Chondrocyte (in vitro differentiated cells): ENCODE results near the gene TMEM45A. TPM values are rescaled to one million over a fixed set of nuclear protein-coding genes. Genes with fewer than 3 reads are reported as not detected.

Source experiments
- DNase-seq: peaks from one replicate; pipeline ENCODE4 v3.0.0; 2021; ENCODE audit warnings: mixed read lengths, low spot score
- H3K27ac Mint-ChIP-seq: one replicate; pipeline ENCODE4 v1.8.0; 2021; ENCODE audit warnings: mild to moderate bottlenecking, moderate library complexity, mixed read lengths; ENCODE audit not compliant: unreplicated experiment
- H3K27me3 Mint-ChIP-seq: 2 replicates; pipeline ENCODE4 v1.8.0; 2021; ENCODE audit warnings: low read depth, mixed read lengths
- H3K36me3 Mint-ChIP-seq: 2 replicates; pipeline ENCODE4 v1.8.0; 2021; ENCODE audit warnings: low read depth, mixed read lengths
- H3K4me1 Mint-ChIP-seq: 2 replicates; pipeline ENCODE4 v1.8.0; 2021; ENCODE audit warnings: low read depth, mild to moderate bottlenecking, mixed read lengths
- H3K4me3 Mint-ChIP-seq: one replicate; pipeline ENCODE4 v1.8.0; 2021; ENCODE audit warnings: mild to moderate bottlenecking, moderate library complexity, mixed read lengths; ENCODE audit not compliant: unreplicated experiment
- H3K9me3 Mint-ChIP-seq: 2 replicates; pipeline ENCODE4 v1.8.0; 2021; ENCODE audit warnings: low read depth, mixed read lengths
- total RNA-seq: library from RNA; stranded (reverse); gene quantifications from 3 replicates; pipeline ENCODE4 v1.2.1, GENCODE V29; 2021
- TF ChIP-seq, protein P1 (sequence below): fragments of 200-600 bp; sonication (generic); IDR thresholded peaks from 2 replicates; pipeline ENCODE4 v1.5.0; 2021; ENCODE audit warnings: antibody characterized with exemption, mild to moderate bottlenecking, moderate library complexity

Gene TMEM45A
- total RNA-seq, 1 donor from 2014 or later: 69.1 TPM

DNA sequence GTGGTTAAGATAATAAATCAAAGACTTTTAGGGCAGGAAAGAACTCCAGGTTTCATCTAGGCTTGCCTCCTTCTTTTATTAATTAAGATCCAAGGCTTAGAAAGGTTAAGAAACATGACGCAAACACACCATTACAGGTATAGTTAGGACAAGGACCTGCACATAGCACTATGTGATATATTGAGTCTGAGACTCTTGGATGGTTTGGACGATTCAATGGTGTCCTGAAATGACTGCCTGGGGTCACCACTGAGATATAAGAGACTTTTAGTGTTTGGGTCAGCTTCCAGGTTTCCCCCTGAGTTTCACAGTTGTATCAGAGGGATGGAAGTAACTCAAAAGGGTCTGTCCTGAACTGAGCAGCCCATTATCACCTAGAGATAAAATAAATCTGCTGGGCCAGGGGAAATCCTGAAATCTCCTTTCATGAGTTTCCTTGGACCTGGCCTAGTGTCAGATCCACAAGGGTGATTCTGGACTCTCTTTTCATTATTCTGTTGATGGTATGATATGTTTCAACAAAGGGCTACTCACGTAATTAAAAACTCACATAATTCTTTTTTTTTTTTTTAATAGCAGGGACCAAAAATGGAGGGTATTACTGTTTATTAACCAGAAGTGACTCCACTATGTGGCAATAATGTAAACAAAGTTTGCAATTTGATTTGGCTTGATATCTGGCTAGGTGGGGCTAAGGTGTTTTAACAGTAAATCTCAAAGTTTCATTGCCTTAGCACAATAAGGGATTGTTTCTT is 61.4 kb downstream of the TMEM45A start:
- no peaks in the 10 kb centered on the region for H3K9me3 Mint-ChIP-seq
- H3K4me1 Mint-ChIP-seq: peaks cover 20% of the 10 kb centered on the region
- TF ChIP-seq, protein P1, sequence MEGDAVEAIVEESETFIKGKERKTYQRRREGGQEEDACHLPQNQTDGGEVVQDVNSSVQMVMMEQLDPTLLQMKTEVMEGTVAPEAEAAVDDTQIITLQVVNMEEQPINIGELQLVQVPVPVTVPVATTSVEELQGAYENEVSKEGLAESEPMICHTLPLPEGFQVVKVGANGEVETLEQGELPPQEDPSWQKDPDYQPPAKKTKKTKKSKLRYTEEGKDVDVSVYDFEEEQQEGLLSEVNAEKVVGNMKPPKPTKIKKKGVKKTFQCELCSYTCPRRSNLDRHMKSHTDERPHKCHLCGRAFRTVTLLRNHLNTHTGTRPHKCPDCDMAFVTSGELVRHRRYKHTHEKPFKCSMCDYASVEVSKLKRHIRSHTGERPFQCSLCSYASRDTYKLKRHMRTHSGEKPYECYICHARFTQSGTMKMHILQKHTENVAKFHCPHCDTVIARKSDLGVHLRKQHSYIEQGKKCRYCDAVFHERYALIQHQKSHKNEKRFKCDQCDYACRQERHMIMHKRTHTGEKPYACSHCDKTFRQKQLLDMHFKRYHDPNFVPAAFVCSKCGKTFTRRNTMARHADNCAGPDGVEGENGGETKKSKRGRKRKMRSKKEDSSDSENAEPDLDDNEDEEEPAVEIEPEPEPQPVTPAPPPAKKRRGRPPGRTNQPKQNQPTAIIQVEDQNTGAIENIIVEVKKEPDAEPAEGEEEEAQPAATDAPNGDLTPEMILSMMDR: no peak
- no peak overlapping the region for H3K27ac Mint-ChIP-seq
- DNase-seq: no peak
- H3K4me3 Mint-ChIP-seq: no peak overlapping the region
- peaks cover 12% of the 10 kb centered on the region for H3K36me3 Mint-ChIP-seq
- no peaks in the 10 kb centered on the region for H3K27me3 Mint-ChIP-seq

DNA sequence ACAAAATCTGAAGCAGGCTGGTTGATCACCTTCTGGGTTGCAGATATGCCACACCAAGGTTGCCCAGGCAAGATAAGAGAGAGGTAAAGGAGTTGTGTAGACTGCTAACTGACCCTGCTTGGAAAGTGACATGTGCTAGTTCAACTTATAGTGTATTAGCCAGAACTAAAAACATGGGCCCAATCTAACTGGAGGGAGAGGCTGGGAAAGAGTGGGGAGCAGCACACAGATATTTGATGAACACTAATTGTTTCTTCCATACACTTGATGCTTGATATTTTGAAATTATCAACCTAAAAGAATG is 61.9 kb downstream of the TMEM45A start:
- DNase-seq: no peak
- TF ChIP-seq, protein P1: no peak
- no peaks in the 10 kb centered on the region for H3K27me3 Mint-ChIP-seq
- peaks cover 14% of the 10 kb centered on the region for H3K36me3 Mint-ChIP-seq
- no peaks in the 10 kb centered on the region for H3K9me3 Mint-ChIP-seq
- peaks cover 24% of the 10 kb centered on the region for H3K4me1 Mint-ChIP-seq
- H3K27ac Mint-ChIP-seq: no peak overlapping the region
- H3K4me3 Mint-ChIP-seq: no peak overlapping the region

DNA sequence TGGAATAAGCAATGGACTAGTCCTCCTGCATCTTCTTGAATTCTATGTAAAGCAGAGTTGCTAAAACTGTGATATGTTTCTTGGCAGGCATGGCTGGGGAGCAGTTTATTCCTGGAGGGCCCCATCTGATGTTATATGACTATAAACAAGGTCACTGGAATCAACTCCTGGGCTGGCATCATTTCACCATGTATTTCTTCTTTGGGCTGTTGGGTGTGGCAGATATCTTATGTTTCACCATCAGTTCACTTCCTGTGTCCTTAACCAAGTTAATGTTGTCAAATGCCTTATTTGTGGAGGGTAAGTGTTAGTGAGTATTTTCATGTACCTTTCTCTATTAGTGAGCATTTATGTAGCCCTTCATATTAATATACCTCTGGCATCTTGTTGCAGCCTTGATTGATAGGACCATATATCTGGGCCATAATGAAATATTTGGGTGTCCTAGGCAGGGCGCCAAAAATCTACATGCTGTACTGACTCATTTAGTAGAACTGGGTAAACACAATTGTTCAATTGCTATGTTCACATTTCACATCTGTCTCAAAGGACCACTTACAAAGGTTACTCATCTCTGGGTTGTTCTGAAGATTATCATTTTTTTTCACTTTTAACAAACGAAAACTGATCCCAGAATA is 64.4 kb downstream of the TMEM45A start:
- Mint-ChIP-seq H3K27me3 (no peaks in the 10 kb centered on the region), H3K27ac (no peak overlapping the region)

DNA sequence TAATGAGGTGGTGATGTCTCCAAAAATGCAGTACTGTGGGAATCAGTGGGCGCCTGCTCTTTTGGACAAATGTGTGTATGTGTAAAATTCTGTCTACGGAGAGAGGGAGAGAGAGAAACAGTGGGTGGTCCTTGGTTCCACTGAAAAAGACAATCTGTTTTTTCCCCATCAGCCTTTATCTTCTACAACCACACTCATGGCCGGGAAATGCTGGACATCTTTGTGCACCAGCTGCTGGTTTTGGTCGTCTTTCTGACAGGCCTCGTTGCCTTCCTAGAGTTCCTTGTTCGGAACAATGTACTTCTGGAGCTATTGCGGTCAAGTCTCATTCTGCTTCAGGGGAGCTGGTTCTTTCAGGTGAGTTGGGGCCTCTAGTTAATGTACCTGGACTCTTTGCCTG is 65.8 kb downstream of the TMEM45A start:
- Mint-ChIP-seq H3K36me3 (peaks cover 16% of the 10 kb centered on the region), H3K4me3 (no peak overlapping the region), H3K27ac (no peak overlapping the region), H3K4me1 (peaks cover 27% of the 10 kb centered on the region), H3K27me3 (no peaks in the 10 kb centered on the region), H3K9me3 (no peaks in the 10 kb centered on the region)
- DNase-seq: no peak
- TF ChIP-seq, protein P1: no peak

More for the DNA sequence above, 64.4 kb downstream of the TMEM45A start:
- no peak for DNase-seq
- Mint-ChIP-seq H3K36me3 (peaks cover 16% of the 10 kb centered on the region), H3K4me1 (peaks cover 27% of the 10 kb centered on the region), H3K4me3 (no peak overlapping the region), H3K9me3 (no peaks in the 10 kb centered on the region)
- TF ChIP-seq, protein P1: no peak

DNA sequence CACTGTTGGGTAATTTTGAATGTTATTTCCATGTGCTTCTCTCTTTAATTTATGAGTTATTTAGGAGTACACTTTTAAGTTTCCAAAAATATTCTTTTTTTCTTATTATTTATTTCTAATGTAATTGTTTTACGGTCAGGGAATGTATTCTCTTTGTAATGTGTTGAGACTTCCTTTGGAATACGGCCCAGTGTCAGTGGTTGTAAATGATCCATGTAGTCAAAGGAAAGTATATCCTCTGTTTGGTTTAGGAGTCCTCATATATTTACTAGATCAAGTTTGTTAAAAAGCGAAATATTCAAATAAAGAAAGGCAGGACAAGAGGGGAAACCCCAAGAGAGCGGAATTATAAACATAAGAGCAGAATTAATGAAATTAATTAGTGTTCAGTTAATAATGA is 68.0 kb downstream of the TMEM45A start:
- peaks cover 16% of the 10 kb centered on the region for H3K36me3 Mint-ChIP-seq
- no peaks in the 10 kb centered on the region for H3K9me3 Mint-ChIP-seq
- H3K4me3 Mint-ChIP-seq: no peak overlapping the region
- H3K27ac Mint-ChIP-seq: no peak overlapping the region
- H3K4me1 Mint-ChIP-seq: peaks cover 33% of the 10 kb centered on the region
- TF ChIP-seq, protein P1: no peak
- no peaks in the 10 kb centered on the region for H3K27me3 Mint-ChIP-seq
- DNase-seq: no peak
